ENCODE measurements around the gene GPR45.

GPR45 gene

GRCh38 chr2:105254531-105255210 lies 13.1 kb downstream of the GPR45 start:
- no peak for DNase-seq

GRCh38 chr2:105255979-105256378 lies 14.4 kb downstream of the GPR45 start:
- no peak for DNase-seq

GRCh38 chr2:105256431-105257047 lies 15.0 kb downstream of the GPR45 start:
- no peak for DNase-seq

GRCh38 chr2:105257981-105258380 lies 16.4 kb downstream of the GPR45 start:
- no peak for DNase-seq

GRCh38 chr2:105258835-105259350 lies 17.4 kb downstream of the GPR45 start:
- no peak for DNase-seq

GRCh38 chr2:105261061-105261460 lies 19.5 kb downstream of the GPR45 start:
- no peak for DNase-seq

GRCh38 chr2:105262651-105263091 lies 21.1 kb downstream of the GPR45 start:
- DNase-seq, result no peak

- no peak for DNase-seq
These were observed 27.9 kb downstream of the GPR45 start for GRCh38 chr2:105269426-105269825.

- no peak for DNase-seq
These were observed 30.0 kb downstream of the GPR45 start for GRCh38 chr2:105271393-105272045.

GRCh38 chr2:105272176-105272575 lies 30.6 kb downstream of the GPR45 start:
- no peak for DNase-seq

- no peak for DNase-seq
These were observed 32.5 kb downstream of the GPR45 start for GRCh38 chr2:105274046-105274445.

- no peak for DNase-seq
These were observed 37.1 kb downstream of the GPR45 start for GRCh38 chr2:105278654-105279053.

GRCh38 chr2:105279126-105279525 lies 37.6 kb downstream of the GPR45 start:
- no peak for DNase-seq

- no peak for DNase-seq
These were observed 38.7 kb downstream of the GPR45 start for GRCh38 chr2:105280281-105280680.

- no peak for DNase-seq
These were observed 42.0 kb downstream of the GPR45 start for GRCh38 chr2:105283532-105283931.

- DNase-seq, result peak; percentile 9 to 19
These were observed 46.1 kb downstream of the GPR45 start for GRCh38 chr2:105287692-105288091.

- no peak for DNase-seq
These were observed 46.6 kb downstream of the GPR45 start for GRCh38 chr2:105288133-105288532.

GRCh38 chr2:105290981-105291660 lies 49.6 kb downstream of the GPR45 start:
- DNase-seq, result no peak

- no peak for DNase-seq
These were observed 50.4 kb downstream of the GPR45 start for GRCh38 chr2:105291981-105292380.

All from stimulated activated CD4-positive, alpha-beta T cell treated with anti-CD3 and anti-CD28 coated beads, Interleukin-2, amount 100 ng/mL, for 48 hours (primary cell).